Measurements from ENCODE around the gene BLOC1S5. TPM values are rescaled to one million over a fixed set of nuclear protein-coding genes. Genes with fewer than 3 reads are reported as not detected.
A peak's percentile ranks its signal among the peaks of the same experiment; 100 is the strongest.

BLOC1S5 gene
- polyA plus RNA-seq, 1 of the 3 experiments (the other 2 are of a cell fraction): 4.4 TPM

- TF ChIP-seq SMC3 (IDR thresholded peaks at IDR 0.05; ENCODE audit: low read depth, low read length): no peak
- no peak for TF ChIP-seq FOXJ3 (CRISPR knock-in tag; IDR thresholded peaks at IDR 0.05)
- TF ChIP-seq FOXM1 (IDR thresholded peaks at IDR 0.05; ENCODE audit: low read depth): no peak
- no peak for TF ChIP-seq POLR2AphosphoS5 (IDR thresholded peaks at IDR 0.05; ENCODE audit: low read depth, low read length)
- TF ChIP-seq NFIC (IDR thresholded peaks at IDR 0.05; ENCODE audit: borderline replicate concordance): 0 out of 2 replicates have a peak, but pooled peaks have one; percentile 8
- peak; percentile 81 for TF ChIP-seq TCF12 (IDR thresholded peaks at IDR 0.05)
- peak; percentile 79; the same call in 1 of the 2 replicates for TF ChIP-seq RXRA (IDR thresholded peaks at IDR 0.05; ENCODE audit: borderline replicate concordance, low read depth)
- TF ChIP-seq, protein P1, sequence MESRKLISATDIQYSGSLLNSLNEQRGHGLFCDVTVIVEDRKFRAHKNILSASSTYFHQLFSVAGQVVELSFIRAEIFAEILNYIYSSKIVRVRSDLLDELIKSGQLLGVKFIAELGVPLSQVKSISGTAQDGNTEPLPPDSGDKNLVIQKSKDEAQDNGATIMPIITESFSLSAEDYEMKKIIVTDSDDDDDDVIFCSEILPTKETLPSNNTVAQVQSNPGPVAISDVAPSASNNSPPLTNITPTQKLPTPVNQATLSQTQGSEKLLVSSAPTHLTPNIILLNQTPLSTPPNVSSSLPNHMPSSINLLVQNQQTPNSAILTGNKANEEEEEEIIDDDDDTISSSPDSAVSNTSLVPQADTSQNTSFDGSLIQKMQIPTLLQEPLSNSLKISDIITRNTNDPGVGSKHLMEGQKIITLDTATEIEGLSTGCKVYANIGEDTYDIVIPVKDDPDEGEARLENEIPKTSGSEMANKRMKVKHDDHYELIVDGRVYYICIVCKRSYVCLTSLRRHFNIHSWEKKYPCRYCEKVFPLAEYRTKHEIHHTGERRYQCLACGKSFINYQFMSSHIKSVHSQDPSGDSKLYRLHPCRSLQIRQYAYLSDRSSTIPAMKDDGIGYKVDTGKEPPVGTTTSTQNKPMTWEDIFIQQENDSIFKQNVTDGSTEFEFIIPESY (IDR thresholded peaks at IDR 0.05; ENCODE audit: borderline replicate concordance, low read depth): no peak
- no peak for TF ChIP-seq USF1 (IDR thresholded peaks at IDR 0.05; ENCODE audit: borderline replicate concordance, low read depth)
- TF ChIP-seq FOSL2 (IDR thresholded peaks at IDR 0.05; ENCODE audit: borderline replicate concordance, low read depth): peak; percentile 92
- TF ChIP-seq RCOR1 (IDR thresholded peaks at IDR 0.05; ENCODE audit: low read length): no peak
- no peak for TF ChIP-seq GABPA (IDR thresholded peaks at IDR 0.05; ENCODE audit: low read depth)
- TF ChIP-seq, protein P2, sequence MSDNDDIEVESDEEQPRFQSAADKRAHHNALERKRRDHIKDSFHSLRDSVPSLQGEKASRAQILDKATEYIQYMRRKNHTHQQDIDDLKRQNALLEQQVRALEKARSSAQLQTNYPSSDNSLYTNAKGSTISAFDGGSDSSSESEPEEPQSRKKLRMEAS (IDR thresholded peaks at IDR 0.05; ENCODE audit: low read depth): peak; percentile 83; the same call in 1 of the 2 replicates
- no peak for TF ChIP-seq IRF3 (IDR thresholded peaks at IDR 0.05; ENCODE audit: low read depth, low read length)
- TF ChIP-seq, protein P3, sequence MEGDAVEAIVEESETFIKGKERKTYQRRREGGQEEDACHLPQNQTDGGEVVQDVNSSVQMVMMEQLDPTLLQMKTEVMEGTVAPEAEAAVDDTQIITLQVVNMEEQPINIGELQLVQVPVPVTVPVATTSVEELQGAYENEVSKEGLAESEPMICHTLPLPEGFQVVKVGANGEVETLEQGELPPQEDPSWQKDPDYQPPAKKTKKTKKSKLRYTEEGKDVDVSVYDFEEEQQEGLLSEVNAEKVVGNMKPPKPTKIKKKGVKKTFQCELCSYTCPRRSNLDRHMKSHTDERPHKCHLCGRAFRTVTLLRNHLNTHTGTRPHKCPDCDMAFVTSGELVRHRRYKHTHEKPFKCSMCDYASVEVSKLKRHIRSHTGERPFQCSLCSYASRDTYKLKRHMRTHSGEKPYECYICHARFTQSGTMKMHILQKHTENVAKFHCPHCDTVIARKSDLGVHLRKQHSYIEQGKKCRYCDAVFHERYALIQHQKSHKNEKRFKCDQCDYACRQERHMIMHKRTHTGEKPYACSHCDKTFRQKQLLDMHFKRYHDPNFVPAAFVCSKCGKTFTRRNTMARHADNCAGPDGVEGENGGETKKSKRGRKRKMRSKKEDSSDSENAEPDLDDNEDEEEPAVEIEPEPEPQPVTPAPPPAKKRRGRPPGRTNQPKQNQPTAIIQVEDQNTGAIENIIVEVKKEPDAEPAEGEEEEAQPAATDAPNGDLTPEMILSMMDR (IDR thresholded peaks at IDR 0.05): no peak
- TF ChIP-seq ELF1 (IDR thresholded peaks at IDR 0.05): no peak
- TF ChIP-seq REST (IDR thresholded peaks at IDR 0.05; ENCODE audit: low read depth, low read length): no peak
- no peak for TF ChIP-seq YY1 (IDR thresholded peaks at IDR 0.05; ENCODE audit: low read depth)
- TF ChIP-seq RAD21 (IDR thresholded peaks at IDR 0.05; ENCODE audit: low read length): no peak
- TF ChIP-seq NRF1 (IDR thresholded peaks at IDR 0.05; ENCODE audit: low read depth, low read length): no peak
- no peak for TF ChIP-seq RFX5 (IDR thresholded peaks at IDR 0.05; ENCODE audit: low read length)
- TF ChIP-seq CHD2 (IDR thresholded peaks at IDR 0.05; ENCODE audit: low read length, partially characterized antibody): no peak
Observed at GRCh38 chr6:8108031-8108660, 44.0 kb upstream of the BLOC1S5 start (continued).

All from SK-N-SH (cell line).